ENCODE results near the gene VNN1.

DNA sequence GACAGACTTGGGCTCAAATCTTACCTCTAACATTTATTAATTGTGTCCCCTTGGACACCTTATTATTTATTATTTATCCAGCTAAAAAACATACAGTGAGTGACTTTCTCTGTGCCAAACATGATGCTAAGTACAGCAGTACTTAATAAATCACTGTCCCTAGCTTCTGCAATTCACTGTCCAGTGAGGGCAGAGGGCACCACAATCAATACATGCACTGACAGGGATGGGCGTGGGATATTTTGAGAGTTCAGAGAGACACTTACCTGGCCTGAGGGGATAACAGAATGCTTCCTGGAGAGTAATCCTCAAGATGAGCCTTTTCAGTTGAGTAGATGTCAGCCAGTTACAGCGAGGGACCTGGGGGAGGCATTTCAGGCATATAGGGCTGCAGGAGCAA is 80.5 kb downstream of the VNN1 start:
- TF ChIP-seq POLR2A (IDR thresholded peaks at IDR 0.05) (no peak), EP300 (IDR thresholded peaks at IDR 0.05) (no peak)
- TF ChIP-seq, protein P1, sequence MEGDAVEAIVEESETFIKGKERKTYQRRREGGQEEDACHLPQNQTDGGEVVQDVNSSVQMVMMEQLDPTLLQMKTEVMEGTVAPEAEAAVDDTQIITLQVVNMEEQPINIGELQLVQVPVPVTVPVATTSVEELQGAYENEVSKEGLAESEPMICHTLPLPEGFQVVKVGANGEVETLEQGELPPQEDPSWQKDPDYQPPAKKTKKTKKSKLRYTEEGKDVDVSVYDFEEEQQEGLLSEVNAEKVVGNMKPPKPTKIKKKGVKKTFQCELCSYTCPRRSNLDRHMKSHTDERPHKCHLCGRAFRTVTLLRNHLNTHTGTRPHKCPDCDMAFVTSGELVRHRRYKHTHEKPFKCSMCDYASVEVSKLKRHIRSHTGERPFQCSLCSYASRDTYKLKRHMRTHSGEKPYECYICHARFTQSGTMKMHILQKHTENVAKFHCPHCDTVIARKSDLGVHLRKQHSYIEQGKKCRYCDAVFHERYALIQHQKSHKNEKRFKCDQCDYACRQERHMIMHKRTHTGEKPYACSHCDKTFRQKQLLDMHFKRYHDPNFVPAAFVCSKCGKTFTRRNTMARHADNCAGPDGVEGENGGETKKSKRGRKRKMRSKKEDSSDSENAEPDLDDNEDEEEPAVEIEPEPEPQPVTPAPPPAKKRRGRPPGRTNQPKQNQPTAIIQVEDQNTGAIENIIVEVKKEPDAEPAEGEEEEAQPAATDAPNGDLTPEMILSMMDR (IDR thresholded peaks at IDR 0.05) = no peak
